Measurements from ENCODE around the gene SLC23A2.
"Not testable (repeated sequence)": the region's sequence is repeated elsewhere in the genome, so short reads cannot be mapped to it uniquely, and the experiment has no call there.

The SLC23A2 gene

GRCh38 chr20:4880051-4880450 is 121.3 kb downstream of the SLC23A2 start:
- no peak for DNase-seq (ENCODE audit: low read depth in 3 of 3, low spot score in 1 of 3)

GRCh38 chr20:4878099-4878498 is 123.2 kb downstream of the SLC23A2 start:
- DNase-seq (ENCODE audit: low read depth in 3 of 3, low spot score in 1 of 3) = not testable (repeated sequence)

DNA sequence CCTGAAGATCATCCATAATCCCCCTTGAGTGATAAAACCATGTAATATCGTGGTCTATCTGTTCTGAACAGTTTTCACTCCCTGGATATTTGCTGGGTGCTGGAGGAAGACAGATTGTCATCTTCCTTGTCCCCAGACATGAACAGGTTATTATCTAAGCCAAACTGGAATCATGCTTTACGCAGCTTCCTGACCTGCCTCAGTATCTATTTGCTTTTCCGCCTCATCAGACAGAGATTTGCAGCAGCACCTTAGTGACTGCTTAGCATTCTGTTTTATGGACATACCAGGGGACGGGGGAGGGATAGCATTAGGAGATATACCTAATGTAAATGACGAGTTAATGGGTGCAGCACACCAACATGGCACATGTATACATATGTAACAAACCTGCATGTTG is 124.6 kb downstream of the SLC23A2 start:
- DNase-seq (ENCODE audit: low read depth in 3 of 3, low spot score in 1 of 3) = no peak

GRCh38 chr20:4876301-4876700 is 125.0 kb downstream of the SLC23A2 start:
- no peak for DNase-seq (ENCODE audit: low read depth in 3 of 3, low spot score in 1 of 3)

DNA sequence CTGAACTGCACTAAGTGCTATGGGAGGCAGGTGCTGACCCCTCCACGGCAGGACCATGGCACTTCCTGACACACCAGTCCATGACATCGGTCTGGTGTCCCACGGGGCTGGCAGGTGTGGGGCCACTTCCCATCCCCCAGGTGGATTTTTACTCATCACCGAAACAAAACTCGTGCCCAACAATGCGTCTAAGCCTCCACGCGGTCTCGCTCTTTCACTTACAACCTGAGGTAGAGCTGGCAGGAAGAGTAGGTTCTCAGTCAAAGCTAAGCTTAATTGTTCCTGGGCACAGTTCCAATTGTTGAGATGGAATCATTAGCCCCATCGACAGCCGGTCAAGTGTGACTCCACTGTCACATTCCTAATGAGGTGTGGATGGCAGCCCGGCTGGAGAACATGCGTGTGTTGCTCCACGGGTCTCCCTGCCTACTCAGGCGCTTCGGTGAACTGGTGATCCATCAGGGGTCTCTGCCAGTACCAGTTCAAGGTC is 125.7 kb downstream of the SLC23A2 start:
- no peak for DNase-seq (ENCODE audit: low read depth in 3 of 3, low spot score in 1 of 3)

GRCh38 chr20:4873396-4873795 is 127.9 kb downstream of the SLC23A2 start:
- no peak for DNase-seq (ENCODE audit: low read depth in 3 of 3, low spot score in 1 of 3)

DNA sequence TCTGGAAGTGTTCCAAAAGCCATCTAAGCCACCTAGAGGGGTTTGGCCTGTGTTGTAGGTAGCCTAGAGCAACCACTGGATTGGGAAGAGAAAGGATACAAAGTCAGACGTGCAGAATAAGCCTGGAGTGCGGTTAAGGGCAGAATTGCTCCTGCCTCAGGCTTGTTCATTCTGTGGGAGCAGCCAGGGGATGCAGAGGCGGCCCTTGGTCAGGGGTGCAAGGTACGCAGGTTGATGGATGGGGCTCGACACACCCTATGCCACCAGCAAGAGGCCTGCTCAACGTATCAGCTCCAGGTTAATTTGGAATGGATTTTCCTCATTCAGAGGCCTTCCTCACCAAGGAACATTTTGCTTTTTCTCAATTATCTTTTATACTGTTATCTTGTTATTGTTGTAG is 129.8 kb downstream of the SLC23A2 start:
- no peak for DNase-seq (ENCODE audit: low read depth in 3 of 3, low spot score in 1 of 3)

DNA sequence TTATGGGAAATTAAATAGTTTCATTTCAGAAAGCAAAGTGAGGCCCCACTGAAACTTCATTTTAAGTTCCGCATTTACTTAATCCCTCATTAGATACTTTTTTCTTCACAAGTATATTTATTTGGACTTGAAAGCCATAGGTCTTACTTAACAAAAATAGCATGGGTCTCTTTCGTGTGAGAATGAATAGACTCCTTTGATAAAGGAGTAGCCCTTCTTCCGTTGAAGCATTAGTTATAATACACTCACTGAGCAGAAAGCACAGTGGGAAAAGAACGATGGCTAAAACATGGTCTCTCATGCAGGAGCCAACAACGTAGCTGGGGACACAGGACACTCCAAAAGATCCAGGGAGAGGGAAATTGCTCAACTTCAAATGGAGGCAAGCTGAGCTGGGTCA is 130.4 kb downstream of the SLC23A2 start:
- DNase-seq (ENCODE audit: low read depth in 3 of 3, low spot score in 1 of 3) = no peak

- DNase-seq (ENCODE audit: low read depth in 3 of 3, low spot score in 1 of 3) = no peak
These were observed 131.8 kb downstream of the SLC23A2 start for GRCh38 chr20:4869290-4870193.

DNA sequence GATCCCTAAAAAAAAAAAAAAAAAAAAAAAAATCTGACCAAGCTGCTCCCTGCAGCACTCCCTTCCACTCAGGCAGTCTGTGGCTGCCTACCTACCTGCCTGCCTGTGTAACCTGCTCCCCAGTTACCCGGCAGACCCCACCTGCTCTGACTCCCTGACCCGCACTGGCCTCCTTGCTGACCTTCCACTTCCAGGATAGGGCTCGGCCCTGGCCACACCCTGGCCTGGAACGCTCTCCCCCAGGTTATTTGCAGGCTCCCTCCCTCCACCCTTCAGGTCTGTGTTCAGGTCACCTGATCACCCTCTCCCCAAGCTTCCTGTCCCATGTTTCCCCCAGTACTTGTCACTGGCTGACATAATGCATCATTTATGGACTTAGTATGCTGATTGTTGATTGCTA is 134.3 kb downstream of the SLC23A2 start:
- no peak for DNase-seq (ENCODE audit: low read depth in 3 of 3, low spot score in 1 of 3)

DNA sequence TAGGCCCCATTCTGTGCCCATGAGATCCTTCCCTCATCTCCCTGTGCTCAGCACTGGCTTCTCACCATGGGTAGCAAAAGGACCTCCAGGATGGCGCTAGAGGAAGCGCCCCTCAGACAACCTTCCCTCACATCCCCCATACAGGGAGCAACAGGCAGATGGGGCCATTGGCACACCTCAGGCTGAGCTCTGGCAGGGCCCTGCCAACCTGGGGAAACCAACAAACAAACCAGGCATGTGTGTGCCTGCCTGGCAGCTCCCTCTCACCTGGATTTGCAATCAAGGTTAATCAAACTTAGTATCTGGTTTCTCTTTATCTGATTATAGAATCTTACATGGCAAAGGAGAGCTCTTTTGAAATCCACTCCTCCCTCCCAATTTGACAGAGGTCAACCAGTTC is 134.9 kb downstream of the SLC23A2 start:
- DNase-seq (ENCODE audit: low read depth in 3 of 3, low spot score in 1 of 3) = no peak

DNA sequence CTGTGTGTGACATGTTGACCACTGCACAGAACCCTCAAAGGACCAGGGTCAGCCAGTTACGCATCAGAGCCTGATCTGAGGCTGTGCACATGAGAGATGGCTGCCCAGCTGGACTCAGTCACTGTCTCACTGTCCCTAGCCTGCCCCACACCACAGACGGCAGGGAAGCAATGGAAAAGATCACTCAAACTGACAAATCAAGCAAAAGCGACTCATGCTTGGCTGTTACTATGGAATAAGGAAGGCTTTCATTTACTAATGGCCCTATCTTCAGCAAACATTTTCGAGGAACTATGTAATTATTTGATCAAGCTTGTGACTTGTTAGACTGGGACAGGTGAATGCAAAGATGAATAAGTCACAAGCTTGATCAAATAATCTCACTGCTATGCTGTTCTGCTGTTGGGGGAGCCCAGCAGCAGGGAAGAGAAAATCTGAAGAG is 137.0 kb downstream of the SLC23A2 start:
- DNase-seq (ENCODE audit: low read depth in 3 of 3, low spot score in 1 of 3) = no peak

DNA sequence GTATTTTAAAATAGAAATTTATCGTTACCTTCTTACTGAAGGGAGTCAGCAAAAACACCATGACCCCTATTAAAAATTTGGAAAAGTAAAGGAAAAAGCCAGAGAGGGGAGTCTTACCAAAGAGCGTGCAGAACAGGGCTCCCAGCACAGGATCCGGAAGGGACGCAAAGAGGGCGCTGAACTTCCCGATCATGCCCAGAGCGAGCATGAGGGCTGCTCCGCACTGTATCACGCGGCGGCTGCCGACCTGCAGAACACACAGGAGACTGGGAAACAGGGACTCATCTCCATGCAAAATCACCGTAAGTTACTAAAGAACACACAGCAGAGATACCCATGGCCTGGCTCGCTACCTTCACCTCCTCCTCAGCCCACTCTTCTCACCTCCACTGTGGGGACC is 138.6 kb downstream of the SLC23A2 start:
- no peak for DNase-seq (ENCODE audit: low read depth in 3 of 3, low spot score in 1 of 3)

DNA sequence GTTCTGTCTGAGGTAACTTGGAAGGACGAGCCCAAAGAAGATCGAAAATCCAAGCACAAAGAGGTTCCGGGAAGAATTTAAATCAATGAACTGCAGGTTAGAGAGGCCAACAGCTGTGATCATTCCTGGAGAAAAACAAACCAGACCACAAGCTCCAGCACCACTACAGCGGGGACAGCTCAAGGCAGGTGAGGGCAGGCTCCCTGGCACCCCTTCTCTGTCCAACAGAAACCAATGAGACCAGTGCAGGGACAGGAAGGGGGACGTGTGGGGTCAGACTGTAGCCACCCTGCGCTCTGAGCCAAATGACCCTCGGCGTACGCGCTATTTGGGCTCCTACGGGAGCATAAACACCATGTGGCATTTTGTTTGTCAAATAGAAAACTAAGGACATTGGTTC is 139.3 kb downstream of the SLC23A2 start:
- no peak for DNase-seq (ENCODE audit: low read depth in 3 of 3, low spot score in 1 of 3)

DNA sequence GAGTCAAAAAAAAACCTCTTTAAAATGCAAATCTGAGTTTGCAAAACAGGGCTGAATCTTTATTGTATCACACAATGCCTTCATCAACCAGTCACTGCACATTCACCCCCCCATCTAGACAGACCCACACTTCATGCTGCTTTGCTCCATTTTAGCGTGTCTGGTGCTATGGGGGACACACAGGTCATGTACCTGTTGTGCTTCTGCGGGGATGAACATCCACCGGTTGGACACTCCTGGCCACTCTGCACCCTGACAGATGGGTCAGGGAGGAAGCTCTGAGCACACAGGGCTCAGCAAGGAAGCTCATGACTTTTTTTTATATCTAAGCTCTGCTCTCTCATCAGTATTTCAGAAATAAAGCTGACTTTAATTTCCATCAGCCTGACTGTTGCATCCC is 143.3 kb downstream of the SLC23A2 start:
- DNase-seq (ENCODE audit: low read depth in 3 of 3, low spot score in 1 of 3) = no peak

GRCh38 chr20:4856022-4856755 is 145.1 kb downstream of the SLC23A2 start:
- no peak for DNase-seq (ENCODE audit: low read depth in 3 of 3, low spot score in 1 of 3)

- no peak for DNase-seq (ENCODE audit: low read depth in 3 of 3, low spot score in 1 of 3)
These were observed 145.8 kb downstream of the SLC23A2 start for GRCh38 chr20:4855555-4855954.

DNA sequence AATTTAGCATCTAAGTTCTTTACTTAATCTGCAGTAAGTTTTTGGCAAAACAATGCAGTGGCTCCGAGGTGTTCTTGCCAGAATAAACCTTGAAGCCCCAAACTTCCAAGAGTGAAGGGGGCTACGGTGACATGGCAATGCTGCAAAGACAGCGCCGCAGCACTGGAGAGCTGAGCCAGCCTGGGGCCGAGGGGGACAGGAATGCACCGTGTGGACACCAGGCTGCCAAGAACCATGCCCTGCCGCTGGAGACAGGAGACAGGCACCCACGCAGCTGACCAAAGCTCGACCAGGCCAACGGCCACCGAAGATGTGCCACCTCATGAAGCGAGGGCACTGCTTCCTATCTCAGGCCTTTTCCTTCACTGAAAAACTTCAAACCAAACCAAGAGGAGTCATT is 146.2 kb downstream of the SLC23A2 start:
- DNase-seq (ENCODE audit: low read depth in 3 of 3, low spot score in 1 of 3) = no peak

DNA sequence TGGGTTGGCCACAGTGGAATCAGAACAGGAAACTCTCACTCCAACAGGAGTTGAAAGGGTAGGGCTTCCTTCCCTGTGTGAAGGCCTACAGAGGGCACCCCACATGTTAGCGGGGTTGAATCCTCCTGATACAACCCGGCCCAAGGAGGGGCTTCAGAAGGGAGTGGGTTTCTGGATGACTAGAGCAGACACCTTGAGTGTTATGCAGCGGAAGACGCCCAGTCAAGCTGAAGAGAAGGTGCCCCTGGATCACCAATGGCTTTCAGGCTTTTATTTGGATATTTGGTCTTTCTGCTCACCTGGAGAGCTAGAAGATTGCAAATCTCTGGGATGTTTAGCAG is 146.8 kb downstream of the SLC23A2 start:
- DNase-seq (ENCODE audit: low read depth in 3 of 3, low spot score in 1 of 3) = no peak

- DNase-seq (ENCODE audit: low read depth in 3 of 3, low spot score in 1 of 3) = no peak
These were observed 147.4 kb downstream of the SLC23A2 start for GRCh38 chr20:4853757-4854560.

DNA sequence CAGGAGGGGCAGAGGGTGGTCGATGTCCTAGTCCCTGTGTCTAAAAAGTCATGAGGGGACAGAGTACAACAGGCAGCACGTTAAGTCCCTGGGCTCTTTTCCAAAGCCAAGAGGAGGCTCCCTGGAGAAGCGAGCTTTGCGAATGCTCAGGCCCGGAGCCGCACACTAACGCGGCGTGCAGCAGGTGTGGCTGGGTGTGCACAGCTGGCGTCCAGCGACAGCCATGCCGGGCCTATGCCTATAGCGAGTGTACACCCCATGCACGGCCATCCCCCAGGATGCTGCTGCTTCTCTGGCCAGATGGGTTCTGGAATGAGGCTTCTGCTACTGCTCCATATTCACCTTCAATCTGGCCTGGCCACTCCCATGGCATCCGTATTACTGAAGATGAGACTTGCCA is 148.3 kb downstream of the SLC23A2 start:
- no peak for DNase-seq (ENCODE audit: low read depth in 3 of 3, low spot score in 1 of 3)

DNA sequence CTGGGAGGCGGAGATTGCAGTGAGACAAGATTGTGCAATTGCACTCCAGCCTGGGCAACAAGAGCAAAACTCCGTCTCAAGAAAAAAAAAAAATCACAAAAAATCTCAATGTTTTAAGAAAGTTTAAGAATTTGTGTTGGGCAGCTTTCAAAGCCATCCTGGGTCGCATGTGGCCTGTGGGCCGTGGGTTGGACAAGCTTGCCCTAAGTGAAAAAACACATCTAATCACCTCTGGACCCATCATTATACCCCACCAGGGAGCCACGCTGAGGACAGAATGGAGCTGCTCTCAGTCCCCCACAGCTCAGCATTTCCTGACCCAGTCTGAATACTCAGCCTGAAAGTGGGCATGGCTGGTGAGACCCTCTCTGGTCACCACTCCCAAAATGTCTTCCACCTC is 150.3 kb downstream of the SLC23A2 start:
- no peak for DNase-seq (ENCODE audit: low read depth in 3 of 3, low spot score in 1 of 3)
